Transverse colon (tissue), 4 donors: ENCODE results near the gene MINAR1. TPM values are rescaled to one million over a fixed set of nuclear protein-coding genes. Genes with fewer than 3 reads are reported as not detected.

Experiments used
- DNase-seq: peaks from one replicate; pipeline ENCODE4 v3.0.0-alpha.2; 2019
- H3K27ac ChIP-seq, 4 donors: fragments of 200-600 bp; sonication (generic); 2 replicates each; pipeline ENCODE4 v1.5.1; 2016 to 2018; ENCODE audit warnings: inconsistent platforms in 4 of 4
- H3K27me3 ChIP-seq: fragments of 200-600 bp; sonication (generic); 2 replicates; pipeline ENCODE4 v1.5.1; 2017; ENCODE audit warnings: inconsistent platforms
- H3K36me3 ChIP-seq, 4 donors: fragments of 200-600 bp; sonication (generic); 2 replicates each; pipeline ENCODE4 v1.5.1; 2017 to 2019; ENCODE audit warnings: inconsistent platforms in 4 of 4
- H3K4me1 ChIP-seq, 4 donors: fragments of 200-600 bp; sonication (generic); 2 replicates each; pipeline ENCODE4 v1.5.1; 2017 to 2020; ENCODE audit warnings: inconsistent platforms in 4 of 4
- H3K4me3 ChIP-seq, 4 donors: fragments of 200-600 bp; sonication (generic); 1 replicate in 1 of 4; 2 replicates in 3 of 4; pipeline versions ENCODE4 v1.5.1 to v1.6.1; 2017 to 2019; ENCODE audit warnings: inconsistent platforms in 4 of 4
- H3K9me3 ChIP-seq, 2 donors: fragments of 200-600 bp; sonication (generic); 2 replicates each; pipeline ENCODE4 v1.5.1; 2017 to 2019; ENCODE audit warnings: inconsistent platforms in 2 of 2
- CTCF ChIP-seq, 5 experiments: fragments of 200-600 bp in 3 of 5; fragments of 450-650 bp in 2 of 5; sonication (generic) in 3 of 5; IDR thresholded peaks; 1 replicate in 2 of 5; 2 replicates in 3 of 5; pipeline ENCODE4 v1.5.1; 2016 to 2017; ENCODE audit warnings: antibody characterized with exemption in 5 of 5, inconsistent platforms in 3 of 5, mild to moderate bottlenecking in 2 of 5, moderate library complexity in 1 of 5
- EP300 ChIP-seq: sonication (generic); formaldehyde crosslinking; IDR thresholded peaks from one replicate; pipeline ENCODE4 v1.6.1; 2017; ENCODE audit warnings: antibody characterized with exemption, low read depth
- POLR2A ChIP-seq: fragments of 450-650 bp; IDR thresholded peaks from one replicate; pipeline ENCODE4 v1.6.1; 2016; ENCODE audit warnings: antibody characterized with exemption, mild to moderate bottlenecking, moderate library complexity
- POLR2AphosphoS5 ChIP-seq, 3 donors: sonication (generic); formaldehyde crosslinking; IDR thresholded peaks; one replicate each; pipeline ENCODE4 v1.6.1; 2016; ENCODE audit warnings: antibody characterized with exemption in 3 of 3
- WGBS, 2 donors: methylation state at CpG; one replicate each; pipeline ENCODE4 v1.1.5; 2018; ENCODE audit warnings: low coverage in 1 of 2; 5-methylcytosine and 5-hydroxymethylcytosine counted together
- in situ Hi-C, 4 donors: fragments of 200-750 bp; cut with MboI; loops; one replicate each; pipeline versions ENCODE4 v1.15.0 to v1.15.1; 2017; ENCODE audit warnings: low sequenced_read_pairs in 3 of 4, low pct_ligation_motif_present in 1 of 4, low pct_unique_long_range_greater_than_20kb in 1 of 4
- intact Hi-C: fragments of 100-400 bp; cut with DNase I; formaldehyde crosslinking; loops from one replicate; pipeline ENCODE4 v1.15.1; 2023; ENCODE audit warnings: low total_unique reads
- total RNA-seq, 4 donors: library from RNA; depleted of rRNA; stranded (reverse); fragments of >200 nt; gene quantifications; one replicate each; pipeline ENCODE4 v1.1.0, GENCODE V29; 2016

Gene MINAR1
- total RNA-seq, 4 donors from 2014 or later, result 0.14 to 1.1 (median 0.40) TPM; not detected in 1

- in situ Hi-C loops (no loop called here), intact Hi-C loops (no loop called here)
- Histone ChIP-seq H3K9me3 (no peaks in the 10 kb centered on the region), H3K27me3 (no peaks in the 10 kb centered on the region), H3K4me3 (no peak overlapping the region), H3K36me3 (no peaks in the 10 kb centered on the region), H3K4me1 (no peaks in the 10 kb centered on the region), H3K27ac (no peak overlapping the region)
- TF ChIP-seq EP300 (no peak), POLR2A (no peak), POLR2AphosphoS5 (IDR thresholded peaks at IDR 0.05) (no peak), CTCF (IDR thresholded peaks at IDR 0.05) (no peak)
- 61 to 73% methylated on average over 3 of the region's 3 CpGs for WGBS, 2 donors
- no peak for DNase-seq
Observed at GRCh38 chr15:79475306-79475705, 43.2 kb downstream of the MINAR1 start.

DNA sequence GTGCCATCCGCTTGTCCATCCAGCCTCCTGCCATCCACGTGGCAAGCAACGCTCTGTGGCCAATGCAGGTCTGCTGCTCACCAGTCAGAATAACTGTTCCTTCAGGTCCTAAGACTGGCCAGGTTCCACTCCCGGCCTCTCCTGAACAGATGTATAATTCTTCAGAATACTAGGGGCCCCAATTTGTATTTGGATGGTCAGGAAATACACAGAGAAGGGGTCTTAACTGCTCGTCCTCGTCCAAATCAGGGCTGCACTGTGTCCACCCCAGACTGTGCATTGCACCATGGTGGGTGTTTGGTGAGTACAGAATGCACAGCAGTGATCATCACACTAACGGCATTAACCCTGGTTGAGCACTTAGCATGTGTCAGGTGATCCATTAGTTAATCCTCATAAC is 46.0 kb downstream of the MINAR1 start:
- Histone ChIP-seq H3K27me3 (no peaks in the 10 kb centered on the region), H3K36me3 (no peaks in the 10 kb centered on the region), H3K4me3 (no peak overlapping the region), H3K27ac (no peak overlapping the region), H3K4me1 (no peaks in the 10 kb centered on the region), H3K9me3 (no peaks in the 10 kb centered on the region)
- 73 to 92% methylated on average over 3 to 7 of the region's 7 CpGs for whole genome bisulfite sequencing, 2 donors
- in situ Hi-C loops, result no loop called here
- intact Hi-C loops, result no loop called here
- DNase-seq, result no peak
- TF ChIP-seq CTCF (IDR thresholded peaks at IDR 0.05), result no peak

DNA sequence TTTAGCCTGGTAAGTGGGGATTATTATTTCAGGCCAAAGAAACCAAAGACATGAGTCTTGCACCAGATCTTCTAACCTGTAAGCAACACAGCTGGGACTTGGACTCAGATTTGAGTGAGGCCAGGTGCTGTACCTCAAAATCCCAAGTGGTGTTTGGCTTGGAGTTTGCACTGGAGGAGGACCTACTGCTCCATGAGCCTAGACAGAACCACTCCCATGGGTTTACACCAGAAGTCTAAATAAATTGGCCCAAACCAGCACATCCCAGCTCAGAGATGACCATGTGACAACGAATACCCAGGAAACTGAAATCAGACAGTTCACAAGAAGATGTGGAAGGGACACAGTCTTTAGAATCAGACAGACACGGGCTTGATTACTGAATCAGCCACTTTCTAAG is 47.5 kb downstream of the MINAR1 start:
- H3K36me3 ChIP-seq, result no peaks in the 10 kb centered on the region
- H3K4me1 ChIP-seq, result no peaks in the 10 kb centered on the region
- no peaks in the 10 kb centered on the region for H3K27me3 ChIP-seq
- no peaks in the 10 kb centered on the region for H3K9me3 ChIP-seq
- TF ChIP-seq POLR2AphosphoS5 (IDR thresholded peaks at IDR 0.05) (no peak), CTCF (IDR thresholded peaks at IDR 0.05) (no peak), EP300 (no peak), POLR2A (no peak)
- intact Hi-C loops, result no loop called here
- 42 to 69% methylated on average over 2 of the region's 2 CpGs for WGBS, 2 donors
- H3K4me3 ChIP-seq, result no peak overlapping the region
- H3K27ac ChIP-seq, result no peak overlapping the region
- no peak for DNase-seq
- in situ Hi-C loops, result no loop called here

GRCh38 chr15:79481793-79482192 is 49.7 kb downstream of the MINAR1 start:
- intact Hi-C loops (no loop called here), in situ Hi-C loops (no loop called here)
- Histone ChIP-seq H3K36me3 (no peaks in the 10 kb centered on the region), H3K4me3 (no peak overlapping the region), H3K27ac (no peak overlapping the region), H3K27me3 (no peaks in the 10 kb centered on the region), H3K9me3 (no peaks in the 10 kb centered on the region), H3K4me1 (no peaks in the 10 kb centered on the region)
- DNase-seq, result no peak
- TF ChIP-seq POLR2A (no peak), CTCF (IDR thresholded peaks at IDR 0.05) (no peak), POLR2AphosphoS5 (IDR thresholded peaks at IDR 0.05) (no peak), EP300 (no peak)
- 79 to 88% methylated on average over 2 to 7 of the region's 7 CpGs for WGBS, 2 donors

Other genes starting within 250 kb of the MINAR1 start
- gene ANKRD34C, start 149.6 kb upstream of the MINAR1 start, total RNA-seq, result not detected
- gene TMED3, start 121.2 kb upstream of the MINAR1 start, total RNA-seq, result 10 to 100 TPM; 12.7 to 68.9 (median 41.0) TPM